ENCODE data around the gene KPNA1. TPM values are rescaled to one million over a fixed set of nuclear protein-coding genes. Genes with fewer than 3 reads are reported as not detected.
"Not testable (repeated sequence)": the region's sequence is repeated elsewhere in the genome, so short reads cannot be mapped to it uniquely, and the experiment has no call there.

Gene KPNA1
- total RNA-seq, 1 experiment from 2014 or later, result 43.0 TPM

GRCh38 chr3:122533480-122533879 is 18.7 kb upstream of the KPNA1 start:
- in situ Hi-C loops (cut with HindIII; ENCODE audit: low pct_unique_long_range_greater_than_20kb, low sequenced_read_pairs), result no loop called here
- no peak for DNase-seq (ENCODE audit: low read depth)

- no peak for DNase-seq (ENCODE audit: low read depth)
- in situ Hi-C loops (cut with HindIII; ENCODE audit: low pct_unique_long_range_greater_than_20kb, low sequenced_read_pairs), result no loop called here
Observed at GRCh38 chr3:122530164-122530563, 15.4 kb upstream of the KPNA1 start.

- no peak for DNase-seq (ENCODE audit: low read depth)
- in situ Hi-C loops (cut with HindIII; ENCODE audit: low pct_unique_long_range_greater_than_20kb, low sequenced_read_pairs), result no loop called here
Observed at GRCh38 chr3:122523317-122523716, 8.6 kb upstream of the KPNA1 start.

- in situ Hi-C loops (cut with HindIII; ENCODE audit: low pct_unique_long_range_greater_than_20kb, low sequenced_read_pairs), result no loop called here
- no peak for DNase-seq (ENCODE audit: low read depth)
Observed at GRCh38 chr3:122520861-122521260, 6.1 kb upstream of the KPNA1 start.

- DNase-seq (ENCODE audit: low read depth), result no peak
- in situ Hi-C loops (cut with HindIII; ENCODE audit: low pct_unique_long_range_greater_than_20kb, low sequenced_read_pairs), result no loop called here
Observed at GRCh38 chr3:122519693-122520092, 5.0 kb upstream of the KPNA1 start.

GRCh38 chr3:122516846-122517360 is 2.2 kb upstream of the KPNA1 start:
- in situ Hi-C loops (cut with HindIII; ENCODE audit: low pct_unique_long_range_greater_than_20kb, low sequenced_read_pairs), result no loop called here
- no peak for DNase-seq (ENCODE audit: low read depth)

- in situ Hi-C loops (cut with HindIII; ENCODE audit: low pct_unique_long_range_greater_than_20kb, low sequenced_read_pairs), result no loop called here
- DNase-seq (ENCODE audit: low read depth), result no peak
Observed at GRCh38 chr3:122515870-122516269, 1.1 kb upstream of the KPNA1 start.

GRCh38 chr3:122515020-122515468 is 305 bp upstream of the KPNA1 start:
- in situ Hi-C loops (cut with HindIII; ENCODE audit: low pct_unique_long_range_greater_than_20kb, low sequenced_read_pairs), result no loop called here
- DNase-seq (ENCODE audit: low read depth), result no peak

GRCh38 chr3:122513386-122514122 is 1.2 kb downstream of the KPNA1 start:
- in situ Hi-C loops (cut with HindIII; ENCODE audit: low pct_unique_long_range_greater_than_20kb, low sequenced_read_pairs), result no loop called here
- DNase-seq (ENCODE audit: low read depth), result peak; percentile 64

GRCh38 chr3:122512284-122512683 is 2.5 kb downstream of the KPNA1 start:
- peak; percentile 12 for DNase-seq (ENCODE audit: low read depth)
- in situ Hi-C loops (cut with HindIII; ENCODE audit: low pct_unique_long_range_greater_than_20kb, low sequenced_read_pairs), result no loop called here

- in situ Hi-C loops (cut with HindIII; ENCODE audit: low pct_unique_long_range_greater_than_20kb, low sequenced_read_pairs), result no loop called here
- DNase-seq (ENCODE audit: low read depth), result peak; percentile 66
Observed at GRCh38 chr3:122510878-122511535, 3.7 kb downstream of the KPNA1 start.

- DNase-seq (ENCODE audit: low read depth), result peak; percentile 87
- in situ Hi-C loops (cut with HindIII; ENCODE audit: low pct_unique_long_range_greater_than_20kb, low sequenced_read_pairs), result not testable (repeated sequence)
Observed at GRCh38 chr3:122508944-122509343, 5.8 kb downstream of the KPNA1 start.

- in situ Hi-C loops (cut with HindIII; ENCODE audit: low pct_unique_long_range_greater_than_20kb, low sequenced_read_pairs), result no loop called here
- DNase-seq (ENCODE audit: low read depth), result no peak
Observed at GRCh38 chr3:122508135-122508914, 6.4 kb downstream of the KPNA1 start.

GRCh38 chr3:122506450-122506849 is 8.3 kb downstream of the KPNA1 start:
- in situ Hi-C loops (cut with HindIII; ENCODE audit: low pct_unique_long_range_greater_than_20kb, low sequenced_read_pairs), result no loop called here
- no peak for DNase-seq (ENCODE audit: low read depth)

GRCh38 chr3:122505676-122506075 is 9.1 kb downstream of the KPNA1 start:
- DNase-seq (ENCODE audit: low read depth), result no peak
- in situ Hi-C loops (cut with HindIII; ENCODE audit: low pct_unique_long_range_greater_than_20kb, low sequenced_read_pairs), result no loop called here

- no peak for DNase-seq (ENCODE audit: low read depth)
- in situ Hi-C loops (cut with HindIII; ENCODE audit: low pct_unique_long_range_greater_than_20kb, low sequenced_read_pairs), result no loop called here
Observed at GRCh38 chr3:122502941-122503340, 11.8 kb downstream of the KPNA1 start.

GRCh38 chr3:122502139-122502538 is 12.6 kb downstream of the KPNA1 start:
- DNase-seq (ENCODE audit: low read depth), result no peak
- in situ Hi-C loops (cut with HindIII; ENCODE audit: low pct_unique_long_range_greater_than_20kb, low sequenced_read_pairs), result no loop called here

GRCh38 chr3:122500964-122501363 is 13.8 kb downstream of the KPNA1 start:
- DNase-seq (ENCODE audit: low read depth), result peak; percentile 6
- in situ Hi-C loops (cut with HindIII; ENCODE audit: low pct_unique_long_range_greater_than_20kb, low sequenced_read_pairs), result not testable (repeated sequence)

- in situ Hi-C loops (cut with HindIII; ENCODE audit: low pct_unique_long_range_greater_than_20kb, low sequenced_read_pairs), result no loop called here
- DNase-seq (ENCODE audit: low read depth), result no peak
Observed at GRCh38 chr3:122498152-122498551, 16.6 kb downstream of the KPNA1 start.
